Smooth muscle cell (in vitro differentiated cells): Measurements from ENCODE around the gene KLHL28. TPM values are rescaled to one million over a fixed set of nuclear protein-coding genes. Genes with fewer than 3 reads are reported as not detected.

ENCODE experiments used
- DNase-seq: peaks from one replicate; lab custom pipeline; 2025; ENCODE audit not compliant: unreplicated experiment; lab: John Stamatoyannopoulos, UW
- H2AFZ ChIP-seq: fragments of 200-600 bp; sonication (generic); 2 replicates; pipeline ENCODE4 v1.6.0; 2016; ENCODE audit warnings: antibody characterized with exemption, low read depth, mild to moderate bottlenecking
- H3F3A ChIP-seq: fragments of 200-600 bp; sonication (generic); 2 replicates; pipeline ENCODE4 v1.6.0; 2017; ENCODE audit warnings: antibody characterized with exemption, low read depth
- H3K27ac ChIP-seq: fragments of 200-600 bp; sonication (generic); 2 replicates; pipeline ENCODE4 v1.5.1; 2016; ENCODE audit warnings: low read depth, mild to moderate bottlenecking
- H3K27me3 ChIP-seq: fragments of 200-600 bp; sonication (generic); 2 replicates; pipeline ENCODE4 v1.6.1; 2016; ENCODE audit warnings: low read depth, mild to moderate bottlenecking
- H3K36me3 ChIP-seq: fragments of 200-600 bp; sonication (generic); 2 replicates; pipeline ENCODE4 v1.5.1; 2016; ENCODE audit warnings: low read depth
- H3K4me1 ChIP-seq: fragments of 200-600 bp; sonication (generic); 2 replicates; pipeline ENCODE4 v1.5.1; 2016; ENCODE audit warnings: low read depth
- H3K4me2 ChIP-seq: fragments of 200-600 bp; sonication (generic); 2 replicates; pipeline ENCODE4 v1.6.0; 2016; ENCODE audit warnings: mild to moderate bottlenecking
- H3K4me3 ChIP-seq: fragments of 200-600 bp; sonication (generic); 2 replicates; pipeline ENCODE4 v1.5.1; 2016; ENCODE audit warnings: mild to moderate bottlenecking
- H3K79me2 ChIP-seq: fragments of 200-600 bp; sonication (generic); 2 replicates; pipeline ENCODE4 v1.6.0; 2016; ENCODE audit warnings: low read depth, mild to moderate bottlenecking
- H3K9ac ChIP-seq: fragments of 200-600 bp; sonication (generic); 2 replicates; pipeline ENCODE4 v1.6.0; 2016; ENCODE audit warnings: low read depth
- H3K9me3 ChIP-seq: fragments of 200-600 bp; sonication (generic); replicated peaks from 2 replicates; pipeline ENCODE4 v1.5.1; 2016; ENCODE audit warnings: low read depth
- H4K20me1 ChIP-seq: fragments of 200-600 bp; sonication (generic); 2 replicates; pipeline ENCODE4 v1.6.0; 2016; ENCODE audit warnings: low read depth
- CTCF ChIP-seq: fragments of 200-600 bp; sonication (generic); IDR thresholded peaks from 2 replicates; pipeline ENCODE4 v1.5.1; 2017; ENCODE audit warnings: borderline replicate concordance, mild to moderate bottlenecking, antibody characterized with exemption; ENCODE audit not compliant: insufficient read depth, poor library complexity, severe bottlenecking
- WGBS: methylation state at CpG from one replicate; pipeline ENCODE4 v1.1.7; 2016; ENCODE audit warnings: low lambda C conversion rate; 5-methylcytosine and 5-hydroxymethylcytosine counted together
- polyA plus RNA-seq: library from polyadenylated mRNA; unstranded; fragments of >200 nt; fragmentation: Nextera tagmentation; extraction: Ambion mirVana; gene quantifications from 2 replicates; pipeline ENCODE4 v1.2.1, GENCODE V29; 2016
- total RNA-seq: library from RNA; depleted of rRNA; stranded (reverse); fragments of >200 nt; gene quantifications from 2 replicates; pipeline ENCODE4 v1.2.3, GENCODE V29; 2014

The KLHL28 gene
- total and polyA plus RNA-seq, 2 experiments from 2014 or later, result 10.5 to 21.3 TPM

- no peak overlapping the region for H3K27ac ChIP-seq
- H3K4me1 ChIP-seq, result no peaks in the 10 kb centered on the region
- no peaks in the 10 kb centered on the region for H4K20me1 ChIP-seq
- H3K27me3 ChIP-seq, result no peaks in the 10 kb centered on the region
- H3K4me3 ChIP-seq, result no peak overlapping the region
- no peak for DNase-seq
- 97% methylated on average over 2 of the region's 2 CpGs for WGBS
- no peak for TF ChIP-seq CTCF
- H3K79me2 ChIP-seq, result peaks cover 8% of the 10 kb centered on the region
- no peak overlapping the region for H3K4me2 ChIP-seq
- H3K36me3 ChIP-seq, result peaks cover 18% of the 10 kb centered on the region
- no peak overlapping the region for H2AFZ ChIP-seq
- H3F3A ChIP-seq, result no peaks in the 10 kb centered on the region
- no peaks in the 10 kb centered on the region for H3K9me3 ChIP-seq
- no peak overlapping the region for H3K9ac ChIP-seq
Observed at GRCh38 chr14:44937547-44937946, 24.2 kb downstream of the KLHL28 start.

DNA sequence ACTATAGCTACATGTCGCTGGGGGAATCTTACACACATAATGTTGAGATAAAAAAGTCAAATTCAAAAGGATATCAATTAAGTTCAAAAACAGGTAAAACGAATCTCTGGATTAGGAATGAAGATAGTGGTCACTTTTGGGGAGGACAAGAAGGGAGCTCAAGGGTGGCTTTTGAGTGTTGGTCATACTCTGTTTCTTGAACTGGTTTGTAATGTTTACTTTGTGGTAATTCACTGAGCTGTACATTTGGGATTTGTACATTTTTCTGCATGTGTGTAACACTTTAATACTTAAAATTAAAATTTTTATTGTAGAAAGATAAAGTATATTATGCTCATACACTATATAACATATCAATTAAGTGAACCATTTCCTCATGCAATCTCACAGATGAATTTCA, 26.6 kb downstream of the KLHL28 start:
- Histone ChIP-seq H2AFZ (no peak overlapping the region), H3K4me3 (no peak overlapping the region), H3K79me2 (no peaks in the 10 kb centered on the region), H3K9me3 (no peaks in the 10 kb centered on the region), H3K27ac (no peak overlapping the region), H3K36me3 (peaks cover 4% of the 10 kb centered on the region), H3K4me1 (no peaks in the 10 kb centered on the region), H3K4me2 (no peak overlapping the region), H3K9ac (no peak overlapping the region), H3K27me3 (no peaks in the 10 kb centered on the region), H3F3A (no peaks in the 10 kb centered on the region), H4K20me1 (no peaks in the 10 kb centered on the region)
- WGBS, result 91% methylated on average over 2 of the region's 2 CpGs
- no peak for TF ChIP-seq CTCF
- DNase-seq, result no peak

- Histone ChIP-seq H2AFZ (no peak overlapping the region), H3K79me2 (no peaks in the 10 kb centered on the region), H3K4me3 (no peak overlapping the region), H3K9ac (no peak overlapping the region), H4K20me1 (no peaks in the 10 kb centered on the region), H3K36me3 (no peaks in the 10 kb centered on the region), H3K4me1 (no peaks in the 10 kb centered on the region), H3F3A (no peaks in the 10 kb centered on the region), H3K9me3 (no peaks in the 10 kb centered on the region), H3K4me2 (no peak overlapping the region), H3K27me3 (no peaks in the 10 kb centered on the region), H3K27ac (no peak overlapping the region)
- no peak for TF ChIP-seq CTCF
- no peak for DNase-seq
- 95% methylated on average over 7 of the region's 7 CpGs for WGBS
Observed at GRCh38 chr14:44928793-44929192, 33.0 kb downstream of the KLHL28 start.

- H3K4me2 ChIP-seq, result no peak overlapping the region
- 50% methylated on average over 4 of the region's 4 CpGs for WGBS
Observed at GRCh38 chr14:44914849-44915248, 46.9 kb downstream of the KLHL28 start.

More at GRCh38 chr14:44914849-44915248, 46.9 kb downstream of the KLHL28 start:
- Histone ChIP-seq H3K9ac (no peak overlapping the region), H3K79me2 (no peaks in the 10 kb centered on the region), H3K9me3 (no peaks in the 10 kb centered on the region), H3K36me3 (no peaks in the 10 kb centered on the region), H3K27ac (no peak overlapping the region), H3K4me3 (no peak overlapping the region), H2AFZ (peak overlapping the region; percentile 72), H3K27me3 (no peaks in the 10 kb centered on the region), H3K4me1 (no peaks in the 10 kb centered on the region), H3F3A (no peaks in the 10 kb centered on the region), H4K20me1 (no peaks in the 10 kb centered on the region)
- no peak for DNase-seq
- no peak for TF ChIP-seq CTCF
